Measurements from ENCODE around the gene NTM. TPM values are rescaled to one million over a fixed set of nuclear protein-coding genes. Genes with fewer than 3 reads are reported as not detected.

Gene NTM
- total RNA-seq, 2 donors from 2014 or later: 0.26 to 3.6 TPM

DNA sequence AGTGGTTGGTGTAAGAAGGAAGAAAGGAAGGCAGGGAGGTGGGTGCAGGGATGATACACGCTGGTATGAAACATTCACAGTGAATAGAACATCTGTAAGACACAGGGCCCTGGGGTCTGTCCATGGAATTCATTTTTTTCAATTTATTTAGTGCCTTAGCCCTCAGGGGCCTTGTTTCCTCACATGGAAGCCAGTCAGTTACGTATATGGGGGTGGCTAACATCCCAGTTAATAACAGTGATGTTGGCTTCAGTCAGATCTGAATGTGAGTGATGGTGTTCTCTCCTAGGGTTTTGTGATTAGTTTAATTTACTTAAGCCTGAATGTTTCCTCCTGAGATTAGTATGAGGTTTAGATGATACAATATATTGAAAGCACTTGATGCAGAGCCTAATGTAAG, 577.1 kb downstream of the NTM start:
- no peak overlapping the region for H3K4me3 ChIP-seq
- H3K27ac ChIP-seq: no peak overlapping the region
- WGBS, 2 donors: 81 to 82% methylated on average over 2 of the region's 2 CpGs
- H3K27me3 ChIP-seq: no peaks in the 10 kb centered on the region
- DNase-seq: no peak
- no peaks in the 10 kb centered on the region for H3K4me1 ChIP-seq
- intact Hi-C loops (cut with DNase I): no loop called here
- H3K36me3 ChIP-seq (replicated peaks in 1 of 2; ENCODE audit: insufficient read depth in 1 of 2, low read depth in 2 of 2): no peaks in the 10 kb centered on the region
- no peak for ATAC-seq
- TF ChIP-seq, protein P1, sequence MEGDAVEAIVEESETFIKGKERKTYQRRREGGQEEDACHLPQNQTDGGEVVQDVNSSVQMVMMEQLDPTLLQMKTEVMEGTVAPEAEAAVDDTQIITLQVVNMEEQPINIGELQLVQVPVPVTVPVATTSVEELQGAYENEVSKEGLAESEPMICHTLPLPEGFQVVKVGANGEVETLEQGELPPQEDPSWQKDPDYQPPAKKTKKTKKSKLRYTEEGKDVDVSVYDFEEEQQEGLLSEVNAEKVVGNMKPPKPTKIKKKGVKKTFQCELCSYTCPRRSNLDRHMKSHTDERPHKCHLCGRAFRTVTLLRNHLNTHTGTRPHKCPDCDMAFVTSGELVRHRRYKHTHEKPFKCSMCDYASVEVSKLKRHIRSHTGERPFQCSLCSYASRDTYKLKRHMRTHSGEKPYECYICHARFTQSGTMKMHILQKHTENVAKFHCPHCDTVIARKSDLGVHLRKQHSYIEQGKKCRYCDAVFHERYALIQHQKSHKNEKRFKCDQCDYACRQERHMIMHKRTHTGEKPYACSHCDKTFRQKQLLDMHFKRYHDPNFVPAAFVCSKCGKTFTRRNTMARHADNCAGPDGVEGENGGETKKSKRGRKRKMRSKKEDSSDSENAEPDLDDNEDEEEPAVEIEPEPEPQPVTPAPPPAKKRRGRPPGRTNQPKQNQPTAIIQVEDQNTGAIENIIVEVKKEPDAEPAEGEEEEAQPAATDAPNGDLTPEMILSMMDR (IDR thresholded peaks at IDR 0.05): no peak
- TF ChIP-seq POLR2A (IDR thresholded peaks at IDR 0.05): no peak
- no peaks in the 10 kb centered on the region for H3K9me3 ChIP-seq

DNA sequence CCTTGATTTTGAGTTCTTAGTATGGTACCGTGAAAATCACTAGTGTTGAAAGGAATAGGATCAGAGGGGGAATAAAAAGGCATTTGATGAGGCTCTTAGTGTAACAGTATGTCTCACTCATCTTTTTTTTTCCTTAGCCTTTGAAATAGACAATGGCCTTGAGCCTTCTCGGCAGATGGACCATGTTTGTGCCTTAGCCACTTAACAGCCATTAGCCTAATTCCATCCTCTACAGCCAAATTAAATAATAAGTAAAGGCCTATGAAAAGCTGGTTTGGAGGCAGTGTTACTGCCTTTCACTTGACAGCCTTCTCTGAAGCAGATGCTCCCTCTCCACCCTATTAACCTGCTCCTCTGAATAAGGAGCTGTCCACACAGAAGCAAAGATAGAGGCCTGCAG, 580.7 kb downstream of the NTM start:
- no peak for ATAC-seq
- intact Hi-C loops (cut with DNase I): no loop called here
- Histone ChIP-seq H3K4me1 (no peaks in the 10 kb centered on the region), H3K4me3 (no peak overlapping the region), H3K27ac (no peak overlapping the region), H3K27me3 (no peaks in the 10 kb centered on the region), H3K36me3 (replicated peaks in 1 of 2; ENCODE audit: insufficient read depth in 1 of 2, low read depth in 2 of 2) (no peaks in the 10 kb centered on the region), H3K9me3 (no peaks in the 10 kb centered on the region)
- TF ChIP-seq, protein P1 (IDR thresholded peaks at IDR 0.05): no peak
- no peak for TF ChIP-seq POLR2A (IDR thresholded peaks at IDR 0.05)
- 85 to 87% methylated on average over 2 of the region's 2 CpGs for WGBS, 2 donors
- DNase-seq: no peak

DNA sequence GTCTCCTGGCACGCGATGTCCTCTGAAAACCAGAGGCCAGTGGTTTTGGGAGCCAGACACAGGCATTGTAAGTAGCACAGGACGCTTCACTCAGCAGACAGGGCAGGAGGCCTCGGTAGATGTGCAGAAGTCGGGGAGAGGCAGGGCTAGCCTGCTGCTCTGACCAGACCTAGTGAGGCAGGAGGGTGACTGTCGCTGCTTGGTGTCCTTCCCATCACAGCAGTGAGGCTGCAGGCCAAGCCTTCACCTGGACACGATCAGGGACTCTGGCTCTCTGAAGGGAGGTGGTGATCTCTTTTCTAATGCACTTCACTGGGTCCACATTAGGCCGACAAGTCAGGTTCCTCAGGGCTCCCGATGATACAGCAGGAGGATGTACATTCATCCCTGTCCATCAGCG, 583.7 kb downstream of the NTM start:
- no peak for TF ChIP-seq POLR2A (IDR thresholded peaks at IDR 0.05)
- TF ChIP-seq, protein P1 (IDR thresholded peaks at IDR 0.05): no peak
- Histone ChIP-seq H3K27me3 (no peaks in the 10 kb centered on the region), H3K36me3 (replicated peaks in 1 of 2; ENCODE audit: insufficient read depth in 1 of 2, low read depth in 2 of 2) (no peaks in the 10 kb centered on the region), H3K27ac (no peak overlapping the region), H3K4me3 (no peak overlapping the region), H3K9me3 (no peaks in the 10 kb centered on the region), H3K4me1 (no peaks in the 10 kb centered on the region)
- ATAC-seq (no peak), DNase-seq (no peak)
- intact Hi-C loops (cut with DNase I): no loop called here
- 70 to 78% methylated on average over 5 to 10 of the region's 10 CpGs for WGBS, 2 donors

DNA sequence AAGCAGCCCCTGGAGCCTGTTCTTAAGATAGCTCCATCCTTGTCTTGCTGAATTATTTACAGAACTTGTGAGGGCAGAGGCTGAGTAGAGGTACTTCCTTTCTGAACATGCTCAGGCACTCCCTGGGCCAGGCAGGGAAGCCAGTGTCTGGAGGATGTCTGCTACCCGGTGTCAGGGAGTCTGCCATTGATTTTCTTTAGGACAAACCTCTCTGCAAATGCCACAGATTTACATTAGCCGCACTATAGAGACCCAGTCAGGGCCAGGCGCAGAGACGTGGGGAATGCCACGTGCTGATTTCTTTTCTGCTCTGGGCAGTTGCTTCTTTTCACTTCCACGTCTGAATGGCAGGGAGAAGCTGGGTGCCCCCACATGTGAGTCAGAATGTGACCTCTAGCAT, 585.5 kb downstream of the NTM start:
- Histone ChIP-seq H3K9me3 (no peaks in the 10 kb centered on the region), H3K36me3 (replicated peaks in 1 of 2; ENCODE audit: insufficient read depth in 1 of 2, low read depth in 2 of 2) (no peaks in the 10 kb centered on the region), H3K27me3 (no peaks in the 10 kb centered on the region), H3K4me1 (no peaks in the 10 kb centered on the region), H3K27ac (no peak overlapping the region), H3K4me3 (no peak overlapping the region)
- no peak for DNase-seq
- intact Hi-C loops (cut with DNase I): no loop called here
- 40 to 41% methylated on average over 6 of the region's 6 CpGs for WGBS, 2 donors
- no peak for ATAC-seq
- TF ChIP-seq POLR2A (IDR thresholded peaks at IDR 0.05): no peak
- TF ChIP-seq, protein P1 (IDR thresholded peaks at IDR 0.05): no peak

DNA sequence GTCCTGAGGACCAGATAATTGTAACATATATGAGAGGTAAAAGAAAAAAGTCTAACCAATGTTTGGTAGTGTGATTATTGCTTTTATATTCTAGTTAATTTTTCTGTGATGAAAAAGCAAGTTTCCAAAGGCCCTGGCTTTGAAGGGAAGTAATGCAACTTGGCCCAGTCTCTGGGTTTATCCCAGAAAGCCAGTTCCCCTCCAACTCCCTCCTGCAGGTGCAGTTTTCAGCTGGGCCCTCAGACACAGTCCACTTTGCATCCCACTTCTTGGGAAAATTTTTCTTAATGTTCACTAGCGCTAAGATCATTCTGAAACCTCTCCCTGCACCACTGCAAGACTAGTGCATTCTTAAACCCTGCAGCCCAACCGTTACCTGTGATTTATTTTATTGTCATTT, 586.8 kb downstream of the NTM start:
- H3K27ac ChIP-seq: no peak overlapping the region
- 93% methylated on average over 2 of the region's 2 CpGs for WGBS, 2 donors
- TF ChIP-seq POLR2A (IDR thresholded peaks at IDR 0.05): no peak
- TF ChIP-seq, protein P1 (IDR thresholded peaks at IDR 0.05): no peak
- ATAC-seq (no peak), DNase-seq (no peak)
- no peaks in the 10 kb centered on the region for H3K36me3 ChIP-seq (replicated peaks in 1 of 2; ENCODE audit: insufficient read depth in 1 of 2, low read depth in 2 of 2)
- H3K4me1 ChIP-seq: no peaks in the 10 kb centered on the region
- intact Hi-C loops (cut with DNase I): no loop called here
- no peaks in the 10 kb centered on the region for H3K9me3 ChIP-seq
- no peaks in the 10 kb centered on the region for H3K27me3 ChIP-seq
- no peak overlapping the region for H3K4me3 ChIP-seq
